ENCODE measurements around the gene LPA. TPM values are rescaled to one million over a fixed set of nuclear protein-coding genes. Genes with fewer than 3 reads are reported as not detected.

LPA gene
- total and polyA plus RNA-seq, 2 of the 13 experiments (the other 11 are each of a cell fraction or from before 2014, with no cell fraction given) = not detected

GRCh38 chr6:160487116-160487515 lies 177.0 kb downstream of the LPA start:
- Histone ChIP-seq H4K20me1 (ENCODE audit: insufficient read depth, low read length) (no peaks in the 10 kb centered on the region), H3K4me1 (ENCODE audit: insufficient read depth, low read length) (no peaks in the 10 kb centered on the region), H3K27me3 (ENCODE audit: control insufficient read depth in 1 of 2, insufficient read depth in 2 of 2, low read length in 2 of 2) (no peaks in the 10 kb centered on the region), H3K9me3 (ENCODE audit: low read length) (no peaks in the 10 kb centered on the region), H3K36me3 (replicated peaks in 1 of 2; ENCODE audit: control insufficient read depth in 1 of 2, insufficient read depth in 2 of 2, low read length in 2 of 2) (no peaks in the 10 kb centered on the region), H3K9ac (ENCODE audit: insufficient read depth, low read depth, low read length) (no peak overlapping the region), H2AFZ (ENCODE audit: low read length) (no peak overlapping the region), H3K4me2 (ENCODE audit: low read depth, low read length) (no peak overlapping the region), H3K4me3 (replicated peaks in 1 of 3; ENCODE audit: insufficient read depth in 1 of 3, low read depth in 2 of 3, low read length in 3 of 3) (no peak overlapping the region), H3K27ac (ENCODE audit: extremely low read length, insufficient read depth, low read length) (no peak overlapping the region), H3K79me2 (ENCODE audit: insufficient read depth, low read length) (no peaks in the 10 kb centered on the region)
- POLR2A ChIA-PET = no interaction called here
- CTCF ChIA-PET (ENCODE audit: low intra/inter-chr PET ratio, low total read pairs) = no interaction called here
- FAIRE-seq (no peak), ATAC-seq (no peak), DNase-seq (ENCODE audit: low spot score) (no peak)
- intact Hi-C loops (cut with micrococcal nuclease; ENCODE audit: unreplicated experiment) (no loop called here), in situ Hi-C loops (cut with HindIII; ENCODE audit: extremely low pct_ligation_motif_present, low pct_unique_long_range_greater_than_20kb) (no loop called here)
- BruUV-seq (replicated peaks) = no TSS peak
- TF ChIP-seq U2AF1 (optimal IDR thresholded peaks at IDR 0.05; ENCODE audit: low read depth, low read length) (no peak), LBX2 (CRISPR knock-in tag; IDR thresholded peaks at IDR 0.05; ENCODE audit: borderline replicate concordance) (no peak), TEAD2 (CRISPR knock-in tag; IDR thresholded peaks at IDR 0.05) (no peak), CREBL2 (CRISPR knock-in tag; IDR thresholded peaks at IDR 0.05; ENCODE audit: borderline replicate concordance) (no peak), KDM6A (CRISPR knock-in tag; IDR thresholded peaks at IDR 0.05; ENCODE audit: low read depth) (no peak), PHF21A (CRISPR knock-in tag; IDR thresholded peaks at IDR 0.05) (no peak)
- 79% methylated on average over 11 of the region's 11 CpGs for WGBS (ENCODE audit: low lambda C conversion rate)

Other genes starting within 250 kb of the LPA start
- gene PLG, start 38.0 kb upstream of the LPA start, total RNA-seq (2016; rRNA removed; fragmentation: Illumina TruSeq; extraction: Trizol) = 3.9 and 10.7 TPM in 2 replicates
- 1.7 and 5.7 TPM in 2 replicates for gene PLG, start 38.0 kb upstream of the LPA start, polyA plus RNA-seq (2011; rRNA removed)